Cerebellar cortex (tissue), 1 donor: Measurements from ENCODE around the gene MRPL55.

Source experiments
- DNase-seq: peaks from one replicate; pipeline ENCODE4 v3.0.0-alpha.2; 2015; ENCODE audit warnings: low spot score

The MRPL55 gene

DNA sequence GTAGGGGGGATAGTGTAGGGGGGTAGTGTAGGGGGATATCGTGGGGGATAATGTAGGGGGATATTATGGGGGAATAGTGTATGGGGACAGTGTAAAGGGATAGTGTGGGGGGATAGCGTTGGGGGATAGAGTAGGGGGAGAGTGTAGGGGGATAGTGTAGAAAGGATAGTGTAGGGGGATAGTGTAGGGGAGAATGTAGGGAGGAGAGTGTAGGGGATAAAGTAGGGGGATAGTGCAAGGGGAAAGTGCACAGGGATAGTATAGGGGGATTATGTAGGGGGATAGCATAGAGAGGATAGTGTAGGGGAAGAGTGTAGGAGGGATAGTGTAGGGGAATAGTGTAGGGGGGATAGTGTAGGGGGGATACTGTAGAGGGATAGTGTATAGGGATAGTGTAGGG is 38.9 kb downstream of the MRPL55 start:
- no peak for DNase-seq

DNA sequence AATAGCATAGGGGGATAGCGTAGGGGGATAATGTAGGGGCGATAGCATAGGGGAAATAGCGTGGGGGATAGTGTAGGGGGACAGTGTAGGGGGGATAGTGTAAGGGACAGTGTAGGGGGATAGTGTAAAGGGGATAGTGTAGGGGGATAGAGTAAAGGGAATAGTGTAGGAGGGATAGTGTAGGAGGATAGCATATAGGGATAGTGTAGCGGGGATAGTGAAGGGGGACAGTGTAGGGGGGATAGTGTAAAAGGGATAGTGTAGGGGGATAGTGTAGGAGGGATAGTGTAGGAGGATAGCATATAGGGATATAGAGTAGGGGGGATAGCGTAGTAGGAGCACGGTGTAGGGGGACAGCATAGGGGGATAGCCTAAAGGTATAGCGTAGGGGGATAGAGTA is 40.7 kb downstream of the MRPL55 start:
- DNase-seq, result no peak

DNA sequence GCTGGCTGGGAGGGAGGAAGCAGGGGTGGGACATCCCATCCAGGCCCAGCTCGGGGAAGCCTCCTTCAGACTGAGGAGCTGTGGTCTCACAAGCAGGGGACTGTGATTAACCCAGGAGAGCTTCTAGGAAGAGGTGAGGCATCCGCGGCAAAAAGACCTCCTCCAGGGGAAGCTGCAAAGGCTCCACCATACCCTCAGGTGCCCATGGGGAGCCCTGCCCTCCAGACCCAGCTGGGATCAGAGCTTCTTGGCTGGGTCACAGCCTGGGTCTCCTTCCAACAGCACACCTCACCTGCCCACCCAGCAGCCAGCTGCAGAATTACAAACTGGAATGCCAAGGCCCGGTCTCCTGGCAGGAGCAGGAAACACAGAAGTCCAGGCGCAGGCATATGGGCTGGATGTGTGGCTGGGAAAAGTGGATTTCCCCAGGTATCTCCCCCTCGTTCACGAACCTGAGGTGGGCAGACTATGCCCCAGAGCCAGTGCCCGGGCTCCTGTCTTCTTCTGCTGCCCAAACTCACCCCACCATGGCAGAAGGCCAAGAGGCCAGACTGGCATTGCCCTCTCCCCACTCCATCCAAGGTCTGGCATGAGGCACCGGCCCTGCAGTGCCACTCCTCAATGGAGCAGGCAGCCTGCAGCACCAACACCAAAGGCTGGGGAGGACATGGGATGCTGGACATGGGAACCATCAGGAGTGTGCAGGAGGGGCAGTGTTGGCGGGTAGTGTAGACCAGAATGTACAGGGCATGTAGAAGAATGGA is 42.0 kb downstream of the MRPL55 start:
- no peak for DNase-seq

DNA sequence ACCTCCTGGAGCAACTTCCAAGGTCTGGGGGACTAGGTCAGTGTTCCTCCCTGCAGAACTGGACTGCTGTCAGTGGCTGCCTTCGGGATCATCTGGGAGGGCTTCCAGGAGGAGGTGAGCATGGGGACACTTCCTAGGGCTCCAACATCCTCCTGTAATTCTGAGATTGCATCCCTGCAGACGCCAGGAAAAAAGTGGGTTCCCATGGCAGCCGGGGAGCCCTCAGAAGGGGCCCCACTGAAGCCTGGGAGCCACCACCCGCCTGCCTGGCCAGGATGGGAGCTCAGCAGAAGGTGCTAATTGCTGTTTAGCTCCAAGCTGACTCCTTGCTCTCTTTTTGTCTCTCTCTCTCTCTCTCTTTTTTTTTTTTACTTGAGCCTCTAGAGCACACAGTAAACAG is 42.7 kb downstream of the MRPL55 start:
- no peak for DNase-seq

DNA sequence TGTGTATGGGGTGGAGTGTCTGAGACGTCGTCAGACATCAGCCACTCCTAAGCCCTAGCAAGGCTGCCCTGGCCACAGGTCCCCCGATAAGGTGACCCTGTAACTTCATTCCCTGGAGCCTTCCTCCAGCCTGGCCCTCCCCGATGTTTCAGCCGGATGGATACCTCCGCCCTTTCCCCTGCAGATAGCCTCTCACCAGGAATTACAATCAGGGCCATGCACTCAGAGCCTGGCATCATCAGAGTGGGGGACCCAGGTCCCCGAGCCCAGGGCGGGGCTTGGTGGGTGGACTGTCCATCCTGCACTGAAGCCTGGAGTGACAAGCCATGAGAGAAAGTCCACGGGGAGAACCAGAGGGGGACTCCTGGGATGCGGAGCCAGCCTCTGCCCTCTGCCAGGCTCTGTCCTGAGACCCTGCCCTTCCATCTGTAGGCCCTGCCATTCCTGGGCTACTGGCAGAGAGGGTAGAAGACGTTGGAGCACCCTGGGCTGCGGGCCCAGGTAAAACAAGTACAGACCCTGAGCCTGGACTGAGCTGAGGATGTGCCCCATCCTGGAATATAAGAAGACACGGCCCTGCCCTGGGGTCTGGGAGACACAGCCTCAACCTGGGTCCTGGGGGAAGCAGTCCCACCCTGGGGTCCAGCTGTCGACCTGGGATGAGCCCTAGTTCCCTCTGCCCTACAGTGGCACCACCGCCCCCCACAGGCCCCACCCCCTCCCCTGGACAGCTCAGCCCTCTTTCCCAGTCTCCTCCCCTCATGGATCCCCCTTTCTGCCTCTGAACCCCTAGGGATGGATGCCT is 43.4 kb downstream of the MRPL55 start:
- DNase-seq, result no peak

DNA sequence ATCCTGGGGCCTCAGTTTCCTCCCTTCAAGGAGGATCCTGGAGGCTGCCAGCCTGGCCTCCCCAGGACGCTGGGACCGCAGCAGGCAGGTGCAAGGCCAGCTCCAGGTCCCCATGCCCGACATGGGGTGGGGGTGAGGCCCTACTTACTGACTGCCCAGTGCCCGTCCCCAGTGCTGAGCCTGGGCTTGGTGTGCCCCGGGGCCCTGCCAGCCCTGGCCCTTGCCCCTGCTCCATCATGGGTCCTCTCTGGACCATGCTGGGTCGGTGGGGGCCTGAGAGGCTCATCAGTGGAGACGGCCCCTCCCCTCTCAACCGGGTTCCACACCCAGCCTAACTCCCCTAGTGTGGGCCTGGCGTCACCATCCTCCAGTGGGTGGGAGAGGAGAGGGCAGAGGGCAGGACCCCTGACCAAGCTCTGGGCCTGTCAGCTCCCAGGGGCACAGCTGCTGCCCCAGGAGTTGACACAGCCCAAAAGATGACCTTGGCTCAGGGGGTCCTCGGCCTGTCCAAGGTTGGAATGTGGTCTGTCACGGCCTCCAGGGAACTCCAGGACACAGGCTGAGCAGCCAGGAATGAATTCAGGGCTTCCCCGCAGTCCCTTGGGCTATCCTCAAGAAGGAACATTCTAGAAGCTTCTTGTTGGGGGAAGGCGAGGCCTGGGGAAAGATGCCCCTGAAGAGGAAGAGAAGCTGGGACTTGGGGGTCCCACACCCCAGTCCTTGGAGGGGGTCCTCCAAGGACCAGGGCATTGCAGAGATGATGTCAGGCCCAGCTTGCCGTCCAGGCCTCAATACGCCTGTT is 44.2 kb downstream of the MRPL55 start:
- no peak for DNase-seq

DNA sequence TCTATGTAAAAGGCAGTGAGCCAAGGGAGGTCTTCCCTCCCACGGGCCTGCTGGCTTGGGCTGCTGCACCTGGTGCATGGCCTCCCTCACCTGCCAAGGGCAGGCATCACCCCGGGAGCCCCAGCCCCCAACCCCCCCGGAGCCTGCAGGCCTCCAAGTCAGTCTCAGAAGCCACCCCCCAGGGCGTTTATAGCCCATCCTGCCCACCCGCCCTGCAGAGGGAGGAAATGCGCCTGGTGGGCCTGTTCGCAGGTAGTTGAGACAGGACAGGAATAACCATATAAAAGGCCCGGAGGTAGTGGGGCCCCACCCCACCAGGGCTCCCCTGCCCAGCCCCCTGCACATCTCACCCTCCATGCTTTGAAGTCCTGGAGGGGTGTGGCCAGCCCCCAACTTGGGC is 44.8 kb downstream of the MRPL55 start:
- DNase-seq, result no peak

DNA sequence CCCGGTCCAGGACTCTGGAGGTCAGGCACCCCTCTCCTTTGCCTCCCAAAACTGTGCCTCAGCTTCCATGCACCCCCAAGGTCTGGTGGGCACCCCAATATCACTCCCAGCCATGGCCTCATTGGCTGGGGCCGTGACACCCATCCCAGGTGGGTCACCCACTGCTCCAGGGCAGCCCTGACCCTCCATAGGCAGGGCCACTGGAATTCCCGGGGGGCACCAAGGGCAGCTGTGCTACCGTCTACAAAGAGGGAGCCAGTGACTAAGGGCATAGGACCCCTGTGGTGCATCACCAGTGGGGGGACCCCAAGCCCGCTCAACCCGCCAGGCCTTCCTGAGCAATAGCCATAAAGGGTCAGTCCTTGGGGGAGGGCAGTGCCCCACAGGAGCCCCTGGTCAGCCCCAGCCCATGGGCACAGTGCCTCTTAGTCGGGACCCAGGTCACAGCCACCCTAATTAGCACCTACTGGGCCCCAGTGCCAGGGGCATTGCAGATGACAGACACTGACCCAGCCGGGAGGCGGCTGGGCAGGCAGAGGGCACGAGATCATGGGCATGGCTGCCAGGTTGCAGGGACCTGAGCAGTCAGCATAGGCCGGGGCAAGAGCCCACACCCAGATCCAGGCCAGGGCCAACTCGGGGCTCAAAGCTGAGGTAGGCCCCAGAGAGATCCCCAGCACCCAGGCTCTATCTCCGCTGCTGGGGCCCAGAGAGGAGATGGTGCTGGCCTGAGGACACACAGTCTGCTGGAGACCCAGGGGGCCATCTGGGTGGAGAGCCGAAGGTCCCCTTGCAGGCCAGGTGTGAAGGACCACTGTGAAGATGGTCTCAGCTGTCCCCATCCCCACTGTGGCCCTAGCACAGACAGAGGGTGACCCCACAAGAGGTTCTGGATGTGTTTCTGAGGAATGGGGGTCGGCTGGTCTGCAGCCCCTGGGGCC is 45.6 kb downstream of the MRPL55 start:
- DNase-seq, result no peak

DNA sequence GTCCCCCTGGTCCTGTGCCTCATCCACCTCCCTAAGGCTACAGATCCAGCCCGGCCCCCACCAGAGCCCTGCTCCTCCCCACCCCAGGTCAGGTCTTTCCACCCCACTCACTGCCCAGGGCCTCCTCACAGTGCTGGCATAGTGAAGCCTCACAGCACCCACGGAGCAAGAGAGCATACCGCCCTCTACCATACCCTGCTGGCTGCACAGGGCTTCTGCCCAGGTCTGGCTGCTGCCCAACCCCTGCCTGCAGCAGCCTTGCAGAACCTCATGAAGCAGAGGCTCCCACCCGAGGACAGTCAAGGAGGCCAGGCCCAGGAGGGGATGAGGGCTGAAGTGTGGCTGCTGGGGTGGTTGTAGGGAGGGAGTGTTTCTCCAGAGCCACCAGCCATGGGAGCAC is 46.3 kb downstream of the MRPL55 start:
- no peak for DNase-seq

DNA sequence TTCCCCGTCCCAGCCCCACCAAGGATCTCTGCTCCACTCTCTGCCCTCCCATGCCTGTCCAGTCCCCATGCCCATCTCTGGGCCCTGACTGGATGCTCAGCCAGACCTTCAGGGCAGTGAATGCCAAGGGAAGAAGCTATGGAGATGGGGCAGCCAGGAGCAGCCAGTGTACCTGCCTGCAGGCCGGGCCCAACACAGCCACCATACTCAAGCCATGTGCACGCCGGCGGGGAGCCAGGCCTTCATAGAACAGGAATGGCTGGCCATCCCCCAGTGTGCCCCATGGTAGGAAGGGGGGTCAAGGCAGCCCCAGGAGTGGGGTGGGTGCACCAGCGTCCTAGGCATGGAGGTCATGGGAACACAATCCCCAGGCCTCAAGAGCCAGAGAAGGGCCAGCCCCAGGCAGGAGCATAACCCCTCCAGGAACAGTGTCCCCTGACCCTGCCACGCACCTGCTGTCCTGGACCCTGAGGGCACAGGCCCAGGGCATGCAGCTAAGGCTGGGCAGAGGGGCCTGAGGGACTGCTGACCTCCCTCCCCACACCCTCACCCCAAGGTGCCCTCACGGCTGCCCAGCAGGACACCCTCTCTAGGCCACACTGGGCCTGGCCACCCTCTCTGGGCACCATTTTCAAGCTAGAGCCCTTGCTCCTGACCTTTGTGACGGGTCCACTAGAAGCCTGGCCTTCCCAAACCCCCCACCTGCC is 46.9 kb downstream of the MRPL55 start:
- DNase-seq, result no peak

DNA sequence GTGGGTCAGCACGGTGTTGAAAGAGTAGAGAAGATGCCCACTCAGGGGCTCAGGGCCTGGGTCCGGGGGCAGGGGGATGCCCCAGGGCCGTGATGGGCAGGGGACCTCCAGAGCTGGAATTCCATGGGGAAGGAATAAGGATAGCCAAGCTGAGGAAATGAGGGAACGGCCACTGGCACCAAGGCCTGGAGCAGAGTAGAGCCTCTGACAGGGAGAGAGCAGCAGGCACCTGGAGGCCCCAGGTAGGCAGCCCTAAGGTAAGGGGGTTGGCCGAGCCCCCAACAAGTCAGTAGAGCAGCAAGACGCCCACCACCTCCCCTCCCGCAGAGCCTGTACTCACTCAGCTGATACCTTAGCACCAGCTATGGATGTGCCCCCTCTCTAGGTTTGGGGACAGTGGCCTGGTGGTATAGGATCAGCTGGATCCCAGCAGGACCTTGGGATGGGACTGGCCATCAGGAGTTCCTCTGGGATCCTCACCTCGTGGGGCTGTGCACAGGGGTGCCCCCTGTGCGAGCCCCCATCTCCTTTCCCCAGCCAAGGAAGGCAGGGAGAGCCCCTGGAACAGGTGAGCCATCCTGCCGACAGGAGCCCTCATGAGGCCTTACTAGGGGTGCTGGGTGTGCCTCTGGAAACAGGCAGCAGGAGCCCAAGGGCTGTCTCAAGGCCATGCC is 47.6 kb downstream of the MRPL55 start:
- DNase-seq, result no peak

DNA sequence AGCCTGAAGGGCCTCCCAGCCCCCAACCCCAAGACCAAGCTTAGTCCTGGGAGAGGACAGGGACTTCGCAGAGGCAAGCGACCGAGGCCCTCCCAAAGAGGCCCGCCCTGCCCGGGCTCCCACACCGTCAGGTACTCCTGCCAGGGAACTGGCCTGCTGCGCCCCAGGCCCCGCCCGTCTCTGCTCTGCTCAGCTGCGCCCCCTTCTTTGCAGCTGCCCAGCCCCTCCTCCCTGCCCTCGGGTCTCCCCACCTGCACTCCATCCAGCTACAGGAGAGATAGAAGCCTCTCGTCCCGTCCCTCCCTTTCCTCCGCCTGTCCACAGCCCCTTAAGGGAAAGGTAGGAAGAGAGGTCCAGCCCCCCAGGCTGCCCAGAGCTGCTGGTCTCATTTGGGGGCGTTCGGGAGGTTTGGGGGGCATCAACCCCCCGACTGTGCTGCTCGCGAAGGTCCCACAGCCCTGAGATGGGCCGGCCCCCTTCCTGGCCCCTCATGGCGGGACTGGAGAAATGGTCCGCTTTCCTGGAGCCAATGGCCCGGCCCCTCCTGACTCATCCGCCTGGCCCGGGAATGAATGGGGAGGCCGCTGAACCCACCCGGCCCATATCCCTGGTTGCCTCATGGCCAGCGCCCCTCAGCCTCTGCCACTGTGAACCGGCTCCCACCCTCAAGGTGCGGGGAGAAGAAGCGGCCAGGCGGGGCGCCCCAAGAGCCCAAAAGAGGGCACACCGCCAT is 48.5 kb downstream of the MRPL55 start:
- no peak for DNase-seq

DNA sequence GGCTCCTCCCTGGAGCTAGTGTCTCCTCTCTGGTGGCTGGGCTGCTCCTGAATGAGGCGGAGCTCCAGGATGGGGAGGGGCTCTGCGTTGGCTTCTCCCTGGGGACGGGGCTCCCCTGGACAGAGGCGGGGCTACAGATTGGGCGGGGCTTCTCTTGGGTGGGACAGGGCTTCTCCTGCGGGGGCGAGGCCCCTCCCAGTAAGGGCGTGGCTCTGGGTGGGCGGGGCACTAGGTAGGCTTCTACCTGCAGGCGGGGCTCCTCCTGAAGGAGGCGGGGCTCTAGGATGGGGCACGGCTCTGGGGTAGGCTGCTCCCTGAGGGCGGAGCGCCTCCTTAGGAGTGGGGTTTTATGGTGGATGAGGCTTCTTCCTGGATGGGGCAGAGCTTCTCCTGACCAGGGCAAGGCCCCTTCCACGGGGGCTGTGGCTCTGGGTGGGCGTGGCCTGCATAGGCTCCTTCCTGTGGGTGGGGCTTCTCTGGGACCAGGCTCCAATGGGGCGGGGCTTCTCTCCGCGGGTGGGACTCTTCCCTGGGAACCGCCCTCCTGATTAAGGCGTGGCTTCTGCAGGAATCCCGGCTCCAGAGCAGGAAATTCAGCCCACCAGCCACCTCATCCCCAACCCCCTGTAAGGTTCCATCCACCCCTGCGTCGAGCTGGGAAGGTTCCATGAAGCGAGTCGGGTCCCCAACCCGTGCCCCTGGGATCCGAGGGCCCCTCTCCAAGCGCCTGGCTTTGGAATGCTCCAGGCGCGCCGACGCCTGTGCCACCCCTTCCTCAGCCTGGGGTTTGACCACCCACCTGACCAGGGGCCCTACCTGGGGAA is 49.3 kb downstream of the MRPL55 start:
- DNase-seq, result no peak

DNA sequence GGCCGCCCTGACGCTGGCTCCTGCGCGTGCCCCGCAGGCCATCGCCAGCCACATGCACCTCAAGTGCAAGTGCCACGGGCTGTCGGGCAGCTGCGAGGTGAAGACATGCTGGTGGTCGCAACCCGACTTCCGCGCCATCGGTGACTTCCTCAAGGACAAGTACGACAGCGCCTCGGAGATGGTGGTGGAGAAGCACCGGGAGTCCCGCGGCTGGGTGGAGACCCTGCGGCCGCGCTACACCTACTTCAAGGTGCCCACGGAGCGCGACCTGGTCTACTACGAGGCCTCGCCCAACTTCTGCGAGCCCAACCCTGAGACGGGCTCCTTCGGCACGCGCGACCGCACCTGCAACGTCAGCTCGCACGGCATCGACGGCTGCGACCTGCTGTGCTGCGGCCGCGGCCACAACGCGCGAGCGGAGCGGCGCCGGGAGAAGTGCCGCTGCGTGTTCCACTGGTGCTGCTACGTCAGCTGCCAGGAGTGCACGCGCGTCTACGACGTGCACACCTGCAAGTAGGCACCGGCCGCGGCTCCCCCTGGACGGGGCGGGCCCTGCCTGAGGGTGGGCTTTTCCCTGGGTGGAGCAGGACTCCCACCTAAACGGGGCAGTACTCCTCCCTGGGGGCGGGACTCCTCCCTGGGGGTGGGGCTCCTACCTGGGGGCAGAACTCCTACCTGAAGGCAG is 50.0 kb downstream of the MRPL55 start:
- no peak for DNase-seq

DNA sequence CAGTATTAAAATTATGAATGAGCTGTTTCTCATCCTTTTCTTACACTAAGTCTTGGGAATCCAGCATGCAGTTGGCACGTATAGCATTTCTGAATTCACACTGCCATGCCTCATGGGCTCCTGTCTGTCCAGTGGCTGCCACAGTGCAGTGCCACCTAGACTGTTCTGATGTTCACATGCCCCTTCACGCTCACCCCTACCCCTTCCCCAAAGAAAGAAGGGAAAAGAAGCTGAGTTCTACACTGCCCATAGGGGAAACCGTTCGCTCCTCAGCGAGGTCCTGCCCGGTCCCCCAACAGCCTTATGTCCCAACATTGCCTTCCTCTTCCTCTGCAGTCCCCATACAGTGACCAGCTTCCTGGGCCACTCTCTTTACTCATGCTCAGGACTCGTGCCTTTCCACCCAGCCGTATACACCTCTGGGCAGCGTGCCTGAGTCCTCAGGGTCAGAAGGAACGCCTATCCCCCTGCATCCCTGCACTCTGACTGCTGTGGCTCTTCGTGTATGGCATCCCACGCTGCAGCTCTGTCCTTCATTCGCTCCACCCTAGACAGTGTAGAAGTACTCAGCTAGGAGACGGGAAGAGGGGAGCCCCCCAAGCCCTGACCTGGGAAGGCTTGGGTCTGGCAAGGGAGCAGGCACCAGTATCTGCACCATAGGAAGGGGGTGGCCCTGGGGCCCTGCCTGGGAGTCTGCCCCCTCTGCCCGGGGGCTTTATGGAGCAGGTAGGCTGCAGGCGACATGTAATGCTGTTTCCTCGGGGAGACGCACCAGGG is 50.7 kb downstream of the MRPL55 start:
- DNase-seq, result no peak
